ENCODE measurements around the gene GGA1. TPM values are rescaled to one million over a fixed set of nuclear protein-coding genes. Genes with fewer than 3 reads are reported as not detected.

GGA1 gene
- total and polyA plus RNA-seq, 10 of the 15 experiments (the other 5 are each of a cell fraction or from before 2014, with no cell fraction given): 1.4 to 79.4 (median 44.4) TPM

- intact Hi-C loops (cut with micrococcal nuclease; ENCODE audit: unreplicated experiment) (no loop called here), in situ Hi-C loops (cut with MboI) (no loop called here)
- Histone ChIP-seq H3K27me3 (replicated peaks in 1 of 2; ENCODE audit: control insufficient read depth in 2 of 2, insufficient read depth in 2 of 2, low read length in 1 of 2) (no peaks in the 10 kb centered on the region), H4K20me1 (ENCODE audit: control insufficient read depth, insufficient read depth) (no peaks in the 10 kb centered on the region), H3K4me1 (ENCODE audit: control insufficient read depth, insufficient read depth, low read length) (peaks cover 14% of the 10 kb centered on the region), H3K79me2 (ENCODE audit: control insufficient read depth, insufficient read depth, low read length) (peaks cover 33% of the 10 kb centered on the region), H3K36me3 (ENCODE audit: control insufficient read depth in 2 of 2, insufficient read depth in 2 of 2, low read length in 1 of 2) (peaks cover 0 to 8% of the 10 kb centered on the region in 2 experiments; a peak in 2 of 4 replicates), H3K9me3 (replicated peaks; ENCODE audit: control insufficient read depth, insufficient read depth, low read length) (no peaks in the 10 kb centered on the region), H3K4me2 (ENCODE audit: control insufficient read depth, insufficient read depth) (no peak overlapping the region), H3K4me3 (peak overlapping the region; percentile 42; the same call in 1 of the 2 replicates), H3K27ac (ENCODE audit: control insufficient read depth, insufficient read depth) (peak overlapping the region; percentile 25), H3K9ac (ENCODE audit: control insufficient read depth, insufficient read depth, low read length) (peak overlapping the region; percentile 87; the same call in 1 of the 2 replicates), H2AFZ (ENCODE audit: control insufficient read depth, low read depth, low read length) (no peak overlapping the region)
- SMC1A ChIA-PET (ENCODE audit: uncharacterized antibody, unreplicated experiment): interaction anchor here (1.5 to 5.5 kb wide), 3 partner anchors 32 to 51 kb away, joined by 3 to 27 read pairs (median 19); partner anchors contain the start of gene PDXP
- FAIRE-seq (no peak), ATAC-seq (no peak), DNase-seq (ENCODE audit: low read depth, low spot score) (no peak)
- POLR2A ChIA-PET: interaction anchor here (0.6 to 4.7 kb wide), 2 partner anchors 31 to 109 kb away, joined by 4 to 40 read pairs; partner anchors contain the start of gene SH3BP1
- 96% methylated on average over 6 of the region's 6 CpGs for WGBS (ENCODE audit: insufficient coverage, insufficient replicate concordance, low lambda C conversion rate, missing lambda C conversion rate)
- RAD21 ChIA-PET (ENCODE audit: unreplicated experiment): interaction anchor here (1.5 to 1.7 kb wide), 2 partner anchors 19 to 75 kb away, joined by 3 read pairs; partner anchors contain the start of gene NOL12
- TF ChIP-seq POLR2AphosphoS2 (IDR thresholded peaks at IDR 0.05; ENCODE audit: low read depth, low read length) (no peak), REST (IDR thresholded peaks at IDR 0.05; ENCODE audit: low read depth, low read length) (no peak), GATAD2B (conservative IDR thresholded peaks at IDR 0.05; ENCODE audit: low read depth) (no peak), SUPT20H (IDR thresholded peaks at IDR 0.05; ENCODE audit: borderline replicate concordance, control insufficient read depth, low read depth, low read length) (no peak), PAX5 (IDR thresholded peaks at IDR 0.05; ENCODE audit: borderline replicate concordance, low read depth, low read length) (no peak)
- CTCF ChIA-PET: interaction anchor here (0.7 to 11.8 kb wide), 5 partner anchors 19 to 69 kb away, joined by 3 to 178 read pairs (median 140); partner anchors contain the start of genes LGALS1, NOL12 and SH3BP1
- BruUV-seq (replicated peaks): no TSS peak
These were observed 2.6 kb downstream of the GGA1 start for GRCh38 chr22:37611207-37611606.

Data from GM12878 (cell line).